Activated gamma-delta T cell treated with anti-CD3 and anti-CD28 coated beads, Interleukin-2, amount 50 U/mL, for 16 hours (primary cell): Measurements from ENCODE around the gene CERS2.

Experiments used
- DNase-seq: peaks from one replicate; pipeline ENCODE4 v3.0.0-alpha.2; 2020; ENCODE audit warnings: low read depth

Gene CERS2

DNA sequence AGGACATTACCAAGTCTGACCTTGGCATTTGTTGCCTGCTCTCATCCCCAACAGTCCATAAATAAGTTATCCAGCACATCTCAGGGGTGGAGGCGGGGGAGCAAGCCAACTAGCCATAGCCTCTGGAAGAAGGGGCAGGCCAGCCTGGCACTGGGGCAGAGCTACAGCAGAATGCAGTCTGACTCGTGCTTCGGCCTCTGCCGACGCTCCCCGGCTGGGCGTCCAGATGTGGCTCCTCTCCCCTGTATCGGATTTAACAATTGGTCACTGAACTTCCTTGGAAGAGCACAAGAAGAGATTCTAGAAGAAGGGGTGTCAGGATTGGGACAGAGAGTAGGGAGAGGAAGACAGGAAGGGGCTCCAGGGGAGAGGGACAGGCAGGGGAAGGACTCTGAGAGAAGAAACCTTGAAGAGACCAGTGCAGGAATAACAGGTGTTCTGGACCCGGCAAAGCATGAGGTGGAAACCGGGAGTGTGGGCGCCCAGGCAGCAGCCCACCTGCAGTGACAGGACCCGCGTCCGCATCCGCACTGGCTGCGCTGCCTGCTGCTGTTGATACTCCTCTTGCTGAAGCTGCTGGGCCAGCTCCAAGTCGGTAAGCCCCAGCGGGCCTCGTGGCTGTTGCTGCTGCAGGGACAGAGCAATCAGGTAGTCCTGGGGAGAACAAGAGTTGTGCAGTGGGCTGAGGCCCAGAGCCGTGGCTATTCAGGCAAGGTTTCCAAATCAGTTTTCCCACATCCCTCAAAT lies 22.7 kb upstream of the CERS2 start:
- DNase-seq = no peak

DNA sequence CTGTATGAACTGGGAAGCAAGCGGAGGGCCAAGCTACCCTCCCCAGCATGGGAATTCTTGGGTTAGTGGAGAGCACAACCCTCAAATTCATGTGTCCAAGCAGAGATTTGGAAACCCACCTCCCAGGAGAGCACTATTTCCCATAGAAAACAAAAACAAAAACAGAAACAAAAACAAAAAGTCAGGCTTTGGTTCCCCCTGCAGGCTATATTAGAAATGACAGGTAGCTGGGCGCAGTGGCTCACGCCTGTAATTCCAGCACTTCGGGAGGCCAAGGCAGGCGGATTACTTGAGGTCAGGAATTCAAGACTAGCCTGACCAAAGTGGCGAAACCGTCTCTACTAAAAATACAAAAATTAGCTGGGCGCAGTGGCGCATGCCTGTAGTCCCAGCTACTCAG lies 21.3 kb upstream of the CERS2 start:
- no peak for DNase-seq

DNA sequence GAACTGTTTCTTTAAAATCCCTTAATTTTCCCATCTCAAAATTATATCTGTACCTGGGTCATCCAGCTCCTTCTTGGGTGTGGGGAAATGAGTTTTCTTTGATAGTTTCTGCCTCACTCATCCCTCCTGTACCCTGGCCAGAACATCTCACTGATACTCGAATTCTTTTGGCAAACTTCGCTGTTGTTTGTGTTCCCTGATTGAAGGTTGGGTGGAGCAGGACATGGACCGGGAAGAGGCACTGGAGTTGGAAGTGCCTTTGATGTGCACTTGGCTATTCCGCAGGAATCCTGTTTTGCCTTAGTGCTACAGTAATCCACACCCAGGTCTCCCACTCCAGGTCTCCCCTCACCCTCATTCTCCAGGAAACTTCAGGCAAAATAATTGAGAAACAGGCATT lies 20.8 kb upstream of the CERS2 start:
- no peak for DNase-seq

DNA sequence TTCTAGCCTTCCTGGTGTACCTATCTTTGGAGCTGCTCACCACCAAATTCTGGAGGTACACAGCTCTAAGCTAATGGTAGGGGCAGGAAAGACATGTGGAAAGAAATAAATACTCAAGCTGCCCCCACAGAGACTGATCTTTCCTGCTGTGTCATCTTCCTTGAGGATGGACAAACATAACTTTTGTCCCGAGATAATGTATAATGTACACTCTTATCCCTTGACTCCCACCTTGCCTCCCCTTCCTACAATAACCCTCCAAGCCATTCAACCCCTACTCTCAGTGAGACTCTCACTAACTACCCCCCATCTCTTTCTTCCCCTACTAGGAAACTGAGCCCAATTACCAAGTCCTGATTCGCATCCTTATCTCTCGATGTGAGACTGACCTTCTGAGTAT lies 19.6 kb upstream of the CERS2 start:
- DNase-seq = no peak

DNA sequence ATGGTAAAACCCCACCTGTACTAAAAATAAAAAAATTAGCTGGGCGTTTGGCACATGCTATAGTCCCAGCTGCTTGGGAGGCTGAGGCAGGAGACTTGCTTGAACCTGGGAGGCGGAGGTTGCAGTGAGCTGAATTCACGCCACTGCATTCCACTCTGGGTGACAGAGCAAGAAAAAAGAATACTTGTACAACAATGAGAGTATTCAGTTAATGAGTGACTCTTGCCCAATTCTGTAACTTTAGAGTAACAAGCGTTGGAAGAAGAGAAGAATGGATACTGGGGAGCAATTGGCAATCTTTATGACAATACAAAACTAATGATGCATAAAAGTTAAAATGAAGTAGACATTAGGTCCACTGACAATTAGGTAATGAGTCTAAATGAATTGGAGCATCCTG lies 18.0 kb upstream of the CERS2 start:
- DNase-seq = no peak

DNA sequence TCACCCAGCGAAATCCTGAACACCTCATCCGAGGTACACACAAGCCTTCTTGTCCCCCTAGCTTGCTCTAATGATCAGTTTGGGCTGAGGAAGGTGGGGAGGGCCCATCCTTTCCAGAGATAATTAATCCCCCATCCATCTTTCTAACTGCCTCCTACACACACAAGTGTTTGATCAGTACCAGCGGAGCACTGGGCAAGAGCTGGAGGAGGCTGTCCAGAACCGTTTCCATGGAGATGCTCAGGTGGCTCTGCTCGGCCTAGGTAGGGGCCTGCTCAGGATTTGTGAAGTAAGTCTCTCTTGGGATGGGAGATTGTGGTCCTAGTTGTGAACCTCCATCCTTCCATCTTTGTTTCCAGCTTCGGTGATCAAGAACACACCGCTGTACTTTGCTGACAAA lies 13.3 kb upstream of the CERS2 start:
- DNase-seq = no peak

DNA sequence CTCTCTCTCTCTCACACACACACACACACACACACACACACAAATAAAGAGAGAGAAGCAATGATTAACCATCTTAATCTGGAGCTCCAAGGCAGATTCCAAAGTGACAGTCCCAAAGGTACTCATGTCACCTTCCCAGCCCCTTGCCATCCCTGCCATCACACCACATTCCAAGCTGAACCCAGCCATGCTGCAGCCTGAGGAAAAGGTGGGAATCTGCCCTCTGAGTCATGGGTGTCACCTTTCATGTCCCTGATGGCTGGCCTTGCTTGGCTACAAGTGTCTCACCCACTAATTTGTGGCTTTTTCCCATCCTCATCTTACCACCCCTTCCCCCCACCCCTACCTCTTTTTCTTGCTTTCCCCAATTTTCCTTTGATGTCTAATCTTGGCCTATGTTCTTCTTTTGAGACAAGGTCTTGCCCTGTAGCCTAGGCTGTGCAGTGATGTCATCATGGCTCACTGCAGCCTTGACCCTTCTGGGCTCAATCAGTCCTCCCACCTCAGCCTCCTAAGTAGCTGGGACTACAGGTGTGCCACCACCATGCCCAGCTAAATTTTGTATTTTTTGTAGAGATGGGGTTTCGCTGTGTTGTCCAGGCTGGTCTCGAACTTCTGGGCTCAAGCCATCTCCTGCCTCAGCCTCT lies 10.7 kb upstream of the CERS2 start:
- no peak for DNase-seq

DNA sequence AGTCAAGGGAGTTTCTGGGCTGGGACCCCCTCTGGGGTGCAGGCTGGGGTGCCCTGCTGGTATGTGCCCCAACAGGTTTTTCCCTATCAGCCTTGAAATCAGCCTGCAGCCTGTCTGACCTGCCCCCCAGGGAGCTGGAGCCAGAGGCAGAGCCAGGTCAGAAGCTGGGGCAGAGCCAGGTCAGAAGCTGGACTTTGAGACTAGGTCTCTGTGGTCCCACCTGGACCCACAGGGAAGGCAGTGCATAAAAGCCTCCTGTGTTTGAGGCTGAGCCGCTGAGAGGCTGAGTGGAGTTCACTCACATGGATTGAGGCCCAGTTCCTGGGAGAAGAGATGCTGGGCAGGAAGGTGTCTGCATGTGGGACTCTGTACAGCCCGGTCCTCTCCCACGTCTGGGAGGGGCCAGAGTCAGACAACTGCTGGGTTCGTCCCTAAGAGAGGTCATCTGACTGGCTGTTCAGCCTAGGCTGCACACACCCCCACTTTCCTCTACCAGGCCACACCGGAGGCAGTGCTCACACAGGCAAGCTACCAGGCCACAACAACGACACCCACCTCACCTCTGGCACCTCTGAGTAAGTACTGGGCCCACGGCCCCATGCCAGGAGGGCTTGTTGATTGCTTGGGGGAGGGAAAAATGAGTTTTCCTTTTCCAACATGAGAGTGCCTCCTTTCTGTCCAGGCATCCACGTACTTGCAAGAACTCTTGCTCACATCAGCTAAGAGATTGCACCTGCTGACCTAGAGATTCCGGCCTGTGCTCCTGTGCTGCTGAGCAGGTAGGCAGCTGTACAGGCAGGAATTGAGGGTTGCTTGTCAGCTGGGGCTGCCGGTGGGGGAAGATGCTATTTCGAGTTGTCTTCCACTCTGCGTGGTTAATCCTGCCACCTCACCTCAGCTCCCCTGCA lies 7.4 kb upstream of the CERS2 start, which contains the start of gene ANXA9:
TSS of gene ANXA9 (plus strand) at position 488 of the 908 bp plus-strand sequence. CDS start 814 bp downstream, outside the sequence.
- DNase-seq = no peak

DNA sequence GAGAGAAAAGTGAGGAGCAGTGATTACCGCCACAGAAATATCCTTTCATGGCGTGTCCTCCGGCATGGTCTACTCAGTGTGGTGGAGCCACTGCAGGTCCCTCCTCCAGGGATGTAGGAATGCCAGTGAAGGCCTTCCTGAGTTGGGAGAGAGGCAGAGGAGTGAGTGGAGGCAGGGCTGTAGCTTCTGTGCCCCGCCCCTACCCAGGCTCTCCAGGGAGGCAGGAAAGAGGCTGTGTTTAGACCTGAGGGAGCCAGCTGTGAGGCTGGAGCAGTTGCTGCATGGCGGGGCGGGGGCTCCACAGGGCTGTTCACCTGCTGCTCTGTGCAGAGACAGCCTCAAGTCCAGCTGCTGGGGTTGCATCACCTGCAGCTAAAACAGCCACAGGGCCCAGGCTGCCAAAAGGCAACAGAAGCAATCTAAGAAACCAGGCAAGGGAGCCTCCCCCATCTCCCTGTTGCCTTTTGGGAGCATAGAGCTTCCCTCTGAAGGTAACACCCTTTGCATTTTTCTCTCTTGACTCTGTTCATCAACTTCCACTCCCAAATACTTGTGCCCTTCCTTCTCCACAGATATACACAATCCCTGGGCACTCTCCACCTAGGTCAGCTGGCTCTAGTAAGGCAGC lies 6.7 kb upstream of the CERS2 start:
- DNase-seq = no peak

DNA sequence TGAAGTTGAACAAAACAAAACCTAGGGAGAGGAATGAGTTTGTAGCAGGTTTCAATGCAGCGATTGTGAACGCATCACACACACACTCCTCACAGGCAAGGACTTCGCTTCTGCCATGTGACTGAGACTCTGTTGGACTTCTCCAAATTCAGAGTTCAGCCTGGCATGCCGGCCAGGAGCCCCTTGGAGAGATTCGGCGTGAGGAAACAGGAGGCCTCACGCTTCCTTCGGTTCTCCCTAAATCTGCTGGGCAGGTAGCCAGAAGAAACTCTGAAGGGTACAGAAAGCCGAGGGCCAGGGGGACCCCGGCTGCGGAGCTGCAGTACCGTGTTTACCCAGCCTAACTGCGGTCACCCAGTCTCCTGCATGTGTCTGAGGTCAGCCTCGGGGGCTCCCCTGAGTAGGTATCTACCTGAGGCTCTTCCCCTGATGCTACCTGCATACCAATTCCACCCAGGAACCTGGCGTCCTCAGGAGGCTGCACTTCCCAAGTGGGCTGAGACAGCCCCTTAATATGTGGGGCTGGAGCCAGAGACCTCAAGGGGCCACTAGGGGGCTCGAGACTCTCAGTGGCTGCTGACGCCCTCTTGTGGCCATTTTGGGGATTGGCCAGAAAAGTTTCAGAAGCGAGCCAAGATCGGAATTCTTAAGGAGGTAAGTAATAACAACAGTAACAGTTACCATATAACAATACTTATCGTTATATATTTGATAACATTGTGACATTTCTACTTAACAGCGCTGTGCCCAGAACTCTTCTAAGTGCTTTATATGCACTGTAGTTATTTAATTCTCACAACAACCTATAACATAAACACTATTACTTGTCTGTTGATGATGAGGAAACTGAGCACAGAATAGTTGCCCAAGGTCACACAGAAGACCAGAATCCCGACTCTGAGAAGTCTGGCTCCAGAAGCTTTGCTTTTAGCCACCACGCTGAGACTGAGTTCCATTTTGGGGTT lies 4.7 kb upstream of the CERS2 start:
- peak; percentile 89 for DNase-seq

DNA sequence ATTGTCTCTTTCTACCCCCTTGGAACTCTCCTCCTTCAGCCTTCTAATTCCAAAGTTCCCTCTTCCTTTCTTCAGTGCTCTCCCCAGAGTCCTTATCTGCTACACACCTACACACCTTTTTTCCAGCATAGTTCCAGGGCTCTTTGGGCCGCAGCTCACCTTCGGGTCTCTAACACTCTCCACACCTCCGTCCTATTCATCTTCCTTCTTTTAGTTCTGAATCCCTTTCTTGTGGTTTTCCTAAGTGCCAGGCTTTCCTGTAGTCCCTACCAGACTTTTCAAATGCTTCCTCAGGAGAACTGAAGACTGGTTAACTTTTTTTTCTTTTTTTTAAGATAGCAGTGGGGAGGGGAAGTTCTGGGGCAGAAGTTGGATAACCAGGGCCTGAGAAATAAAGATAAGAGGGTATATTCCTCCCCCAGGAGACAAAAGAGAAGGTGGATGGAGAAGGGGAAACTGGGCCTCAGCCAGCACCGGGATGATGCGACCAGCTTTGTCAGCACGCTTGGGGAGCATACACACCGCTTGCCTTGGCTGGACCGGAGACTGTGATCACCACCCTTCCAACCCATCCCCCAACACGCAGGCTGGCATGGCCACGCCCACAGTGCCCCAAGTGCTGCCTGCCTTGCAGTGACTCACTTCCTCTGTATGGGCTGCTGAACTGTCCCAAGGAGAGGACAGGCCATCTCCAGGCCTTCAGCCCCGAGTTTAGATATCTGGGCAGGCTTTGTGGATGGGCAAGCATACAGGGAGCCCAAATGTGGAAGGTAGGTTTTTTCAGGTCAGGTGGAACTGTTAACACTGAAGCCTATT lies 2.5 kb upstream of the CERS2 start:
- peak; percentile 49 for DNase-seq

DNA sequence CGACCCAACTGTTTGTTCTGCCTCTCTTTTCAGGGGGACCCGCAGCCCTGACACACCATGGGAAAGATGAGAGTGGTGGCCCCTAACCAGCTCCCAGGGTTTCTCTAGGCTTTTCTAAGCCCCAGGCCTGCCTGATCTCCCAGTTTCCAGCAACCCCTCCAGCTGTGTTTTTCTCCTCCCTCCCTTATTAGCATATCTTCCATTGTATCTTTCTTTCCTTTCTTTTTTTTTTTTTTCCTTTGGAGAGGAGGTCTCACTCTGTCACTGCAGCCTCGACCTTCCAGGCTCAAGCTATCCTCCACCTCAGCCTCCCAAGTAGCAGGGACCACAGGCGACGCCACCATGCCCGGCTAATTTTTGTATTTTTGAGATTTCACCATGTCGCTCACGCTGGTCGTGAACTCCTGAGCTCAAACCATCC lies 1.8 kb upstream of the CERS2 start:
- DNase-seq = no peak

DNA sequence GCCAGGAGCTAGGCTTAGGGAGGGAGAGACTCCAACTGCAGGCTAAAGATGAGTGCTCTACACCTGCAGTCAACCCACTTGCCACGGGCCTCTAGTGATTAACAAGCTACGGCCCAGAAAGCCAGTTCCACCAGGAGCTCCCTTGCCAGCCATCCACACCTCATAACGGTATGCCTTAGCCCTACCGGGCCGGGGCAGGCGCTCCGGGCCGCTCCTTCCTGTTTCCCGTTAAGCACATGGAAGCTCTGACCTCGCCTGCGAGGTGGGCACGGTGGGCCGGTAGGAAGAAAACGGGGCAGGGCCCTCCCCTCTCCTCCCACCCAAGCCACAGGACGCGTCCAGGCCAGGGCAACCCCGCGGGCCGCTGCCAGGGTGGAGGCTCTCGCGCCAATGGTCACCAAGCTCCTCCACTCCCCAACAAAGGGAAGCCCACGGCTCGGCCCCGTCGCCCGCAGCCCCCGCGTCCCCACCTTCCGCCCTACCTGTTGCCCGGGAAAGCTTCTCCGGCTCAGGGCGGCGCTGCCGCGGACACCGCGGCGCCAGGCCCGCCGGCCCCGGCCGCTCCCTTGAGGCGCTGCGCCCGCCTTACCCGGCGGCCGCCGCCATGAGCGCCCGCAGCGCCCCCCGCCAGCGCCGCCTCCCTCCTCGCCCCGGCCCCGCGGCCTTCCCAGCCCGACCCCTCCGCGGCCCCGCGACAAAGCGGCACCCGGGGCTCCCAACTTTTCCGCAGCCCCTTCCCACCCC lies 627 bp downstream of the CERS2 start:
- peak; percentile 17 for DNase-seq

DNA sequence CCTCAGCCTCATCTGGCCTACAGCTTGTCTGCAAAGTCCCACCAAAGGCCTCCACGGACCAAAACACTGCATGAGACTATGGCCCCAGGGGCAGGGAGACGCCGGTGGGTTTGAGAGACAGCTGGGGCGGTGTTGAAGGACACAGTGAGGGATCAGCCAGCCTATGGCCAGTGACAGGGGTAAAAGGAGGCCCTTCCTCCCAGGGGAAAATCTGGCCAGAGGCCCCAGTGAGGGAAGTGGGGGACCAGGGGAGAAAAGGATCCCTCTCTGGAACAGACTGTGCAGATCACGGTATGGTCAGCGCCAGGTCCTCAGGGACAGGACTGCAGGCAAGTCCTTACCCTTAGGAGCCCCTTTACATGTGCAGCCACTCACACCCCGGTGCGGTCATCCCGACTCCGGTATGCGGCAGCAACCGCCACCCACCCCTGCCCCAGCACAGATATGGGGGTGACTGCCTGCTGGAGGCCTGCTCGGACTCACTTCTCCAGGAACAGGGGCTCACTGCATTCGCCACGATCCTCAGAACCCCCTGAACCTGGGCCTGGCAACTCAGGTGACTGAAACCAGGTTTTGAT lies 1.3 kb downstream of the CERS2 start:
- no peak for DNase-seq

DNA sequence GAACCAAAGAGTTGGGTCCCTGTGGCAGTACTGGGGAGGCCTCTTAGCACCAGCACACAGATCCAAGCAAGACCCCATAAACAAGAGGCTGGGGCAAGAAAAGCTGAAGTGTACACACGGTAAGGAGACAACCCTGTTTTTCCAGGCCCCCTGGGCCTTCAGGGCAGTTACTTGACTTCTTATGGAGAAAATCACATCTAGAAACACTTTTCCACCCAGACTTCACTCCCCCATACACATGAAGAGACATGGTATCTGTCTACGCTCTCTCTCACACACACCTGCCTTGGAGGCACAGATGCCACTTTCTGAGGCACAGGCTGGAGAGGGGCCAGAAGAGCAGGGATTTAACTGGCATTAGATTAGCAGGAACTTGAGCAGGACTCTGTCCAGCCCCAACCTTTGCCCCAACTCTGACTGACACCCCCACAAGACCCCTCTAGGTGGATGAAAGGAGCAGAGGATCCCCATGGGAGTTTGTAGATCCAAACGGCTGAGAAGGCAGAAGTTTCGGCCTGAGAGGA lies 2.2 kb downstream of the CERS2 start:
- DNase-seq = no peak

DNA sequence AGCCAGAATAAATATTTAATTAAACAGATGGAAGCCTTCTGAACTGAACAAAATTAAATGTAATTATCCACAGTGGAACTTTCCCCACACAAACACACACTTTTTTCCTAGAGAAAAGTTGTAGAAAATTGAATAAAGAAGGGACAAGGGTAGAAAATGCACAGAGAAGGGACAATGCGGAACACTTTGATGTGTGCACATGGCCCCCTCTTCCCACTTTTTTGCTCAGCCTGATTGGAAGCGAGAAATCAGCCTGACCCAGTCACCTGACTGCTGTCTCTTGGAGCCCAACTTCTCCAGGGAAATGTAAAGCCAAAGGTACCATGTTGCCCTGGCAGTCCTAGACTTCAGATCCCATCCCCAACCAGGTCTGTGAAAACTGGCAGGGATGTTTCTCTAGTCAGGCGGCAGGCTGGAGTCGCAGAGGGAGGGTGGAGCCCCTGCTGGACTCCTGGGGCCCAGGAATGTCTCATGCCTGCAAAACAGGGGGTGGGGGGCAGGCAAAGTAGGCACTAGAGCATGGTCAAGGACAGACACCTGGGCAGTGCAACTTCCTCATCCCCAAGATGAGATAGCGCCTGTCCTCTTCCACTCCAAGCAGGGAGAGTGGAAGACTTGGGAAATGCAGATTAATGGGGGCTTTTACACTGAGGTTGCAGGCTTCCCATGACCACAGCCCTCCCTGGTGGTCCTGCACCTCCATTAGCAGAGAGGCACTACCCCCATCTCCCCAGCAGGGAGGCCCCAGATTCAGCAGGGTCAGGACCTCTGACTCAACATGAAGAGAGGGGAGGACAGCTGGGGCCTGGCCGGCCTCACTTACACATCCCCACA lies 2.8 kb downstream of the CERS2 start:
- no peak for DNase-seq

DNA sequence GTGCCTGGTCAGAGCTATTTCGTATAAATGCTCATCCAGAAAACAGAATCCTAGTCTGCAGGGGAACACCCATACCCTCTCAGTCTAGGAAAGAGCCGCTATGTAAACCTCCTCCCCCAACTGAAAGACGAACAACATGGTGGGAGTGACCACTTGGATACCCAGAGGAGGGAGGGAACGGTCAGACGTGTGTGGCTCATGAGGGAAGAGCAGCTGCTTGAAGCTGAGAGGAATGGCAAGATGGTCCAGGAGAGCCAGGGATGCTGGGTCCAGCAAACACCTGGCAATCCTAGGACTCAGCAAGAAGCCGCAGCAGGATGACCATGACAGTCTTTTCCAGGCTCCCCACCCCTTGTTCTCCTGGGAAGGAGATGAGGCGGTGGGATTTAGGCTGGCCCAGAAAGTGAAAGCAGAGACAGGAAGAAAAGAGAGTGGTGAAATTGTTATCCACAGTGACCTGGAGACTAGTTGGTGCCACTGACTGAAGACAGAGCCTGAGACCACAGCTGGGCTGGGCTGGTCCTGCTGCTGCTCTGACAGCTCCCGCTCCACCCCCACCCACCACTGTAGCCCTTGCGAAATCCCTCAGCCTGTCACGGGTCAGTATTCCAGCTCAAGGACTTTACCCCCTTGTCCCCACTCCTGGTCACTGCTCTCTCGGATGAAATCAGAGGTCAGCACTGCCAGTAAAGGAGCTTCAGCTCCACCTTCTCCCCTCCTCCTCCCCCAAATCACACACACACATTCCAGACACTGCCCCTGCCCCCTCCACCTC lies 3.6 kb downstream of the CERS2 start:
- no peak for DNase-seq
